Ramos (cell line): Measurements from ENCODE around the gene ZNF319.

Experiments
- in situ Hi-C: fragments of 300-500 bp; cut with MboI; formaldehyde crosslinking; loops from one replicate; pipeline ENCODE4 v1.14.3; 2022; ENCODE audit warnings: low sequenced_read_pairs; ENCODE audit not compliant: unreplicated experiment

The ZNF319 gene

GRCh38 chr16:57959804-57960203, 40.7 kb downstream of the ZNF319 start:
- in situ Hi-C loops = no loop called here

- in situ Hi-C loops = no loop called here
Measured at GRCh38 chr16:57959121-57959520, 41.4 kb downstream of the ZNF319 start.

- in situ Hi-C loops = no loop called here
Measured at GRCh38 chr16:57958544-57958943, 41.9 kb downstream of the ZNF319 start.

GRCh38 chr16:57957673-57958392, 42.6 kb downstream of the ZNF319 start:
- in situ Hi-C loops = no loop called here

- in situ Hi-C loops = no loop called here
Measured at GRCh38 chr16:57956924-57957672, 43.4 kb downstream of the ZNF319 start.

GRCh38 chr16:57956270-57956808, 44.1 kb downstream of the ZNF319 start:
- in situ Hi-C loops = no loop called here

GRCh38 chr16:57955572-57956188, 44.8 kb downstream of the ZNF319 start:
- in situ Hi-C loops = no loop called here

- in situ Hi-C loops = no loop called here
Measured at GRCh38 chr16:57953857-57954256, 46.6 kb downstream of the ZNF319 start.

GRCh38 chr16:57952909-57953308, 47.6 kb downstream of the ZNF319 start:
- in situ Hi-C loops = no loop called here

GRCh38 chr16:57951204-57951960, 49.1 kb downstream of the ZNF319 start:
- in situ Hi-C loops = no loop called here

- in situ Hi-C loops = no loop called here
Measured at GRCh38 chr16:57950382-57950781, 50.1 kb downstream of the ZNF319 start.

GRCh38 chr16:57949595-57950238, 50.8 kb downstream of the ZNF319 start:
- in situ Hi-C loops = no loop called here

- in situ Hi-C loops = no loop called here
Measured at GRCh38 chr16:57949013-57949412, 51.5 kb downstream of the ZNF319 start.

GRCh38 chr16:57948027-57948426, 52.4 kb downstream of the ZNF319 start:
- in situ Hi-C loops = no loop called here

- in situ Hi-C loops = no loop called here
Measured at GRCh38 chr16:57947261-57947660, 53.2 kb downstream of the ZNF319 start.

GRCh38 chr16:57946181-57946801, 54.2 kb downstream of the ZNF319 start:
- in situ Hi-C loops = no loop called here

- in situ Hi-C loops = no loop called here
Measured at GRCh38 chr16:57945740-57946138, 54.7 kb downstream of the ZNF319 start.

GRCh38 chr16:57944970-57945739, 55.3 kb downstream of the ZNF319 start:
- in situ Hi-C loops = no loop called here
